GM12801 (cell line): ENCODE data around the gene MPND.

Experiments
- TF ChIP-seq, protein P1 (sequence below): IDR thresholded peaks from one replicate; pipeline ENCODE4 v1.5.1; 2011; ENCODE audit warnings: control low read depth; ENCODE audit not compliant: insufficient read length; ENCODE audit errors: extremely low read depth

Gene MPND, protein sequence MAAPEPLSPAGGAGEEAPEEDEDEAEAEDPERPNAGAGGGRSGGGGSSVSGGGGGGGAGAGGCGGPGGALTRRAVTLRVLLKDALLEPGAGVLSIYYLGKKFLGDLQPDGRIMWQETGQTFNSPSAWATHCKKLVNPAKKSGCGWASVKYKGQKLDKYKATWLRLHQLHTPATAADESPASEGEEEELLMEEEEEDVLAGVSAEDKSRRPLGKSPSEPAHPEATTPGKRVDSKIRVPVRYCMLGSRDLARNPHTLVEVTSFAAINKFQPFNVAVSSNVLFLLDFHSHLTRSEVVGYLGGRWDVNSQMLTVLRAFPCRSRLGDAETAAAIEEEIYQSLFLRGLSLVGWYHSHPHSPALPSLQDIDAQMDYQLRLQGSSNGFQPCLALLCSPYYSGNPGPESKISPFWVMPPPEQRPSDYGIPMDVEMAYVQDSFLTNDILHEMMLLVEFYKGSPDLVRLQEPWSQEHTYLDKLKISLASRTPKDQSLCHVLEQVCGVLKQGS

DNA sequence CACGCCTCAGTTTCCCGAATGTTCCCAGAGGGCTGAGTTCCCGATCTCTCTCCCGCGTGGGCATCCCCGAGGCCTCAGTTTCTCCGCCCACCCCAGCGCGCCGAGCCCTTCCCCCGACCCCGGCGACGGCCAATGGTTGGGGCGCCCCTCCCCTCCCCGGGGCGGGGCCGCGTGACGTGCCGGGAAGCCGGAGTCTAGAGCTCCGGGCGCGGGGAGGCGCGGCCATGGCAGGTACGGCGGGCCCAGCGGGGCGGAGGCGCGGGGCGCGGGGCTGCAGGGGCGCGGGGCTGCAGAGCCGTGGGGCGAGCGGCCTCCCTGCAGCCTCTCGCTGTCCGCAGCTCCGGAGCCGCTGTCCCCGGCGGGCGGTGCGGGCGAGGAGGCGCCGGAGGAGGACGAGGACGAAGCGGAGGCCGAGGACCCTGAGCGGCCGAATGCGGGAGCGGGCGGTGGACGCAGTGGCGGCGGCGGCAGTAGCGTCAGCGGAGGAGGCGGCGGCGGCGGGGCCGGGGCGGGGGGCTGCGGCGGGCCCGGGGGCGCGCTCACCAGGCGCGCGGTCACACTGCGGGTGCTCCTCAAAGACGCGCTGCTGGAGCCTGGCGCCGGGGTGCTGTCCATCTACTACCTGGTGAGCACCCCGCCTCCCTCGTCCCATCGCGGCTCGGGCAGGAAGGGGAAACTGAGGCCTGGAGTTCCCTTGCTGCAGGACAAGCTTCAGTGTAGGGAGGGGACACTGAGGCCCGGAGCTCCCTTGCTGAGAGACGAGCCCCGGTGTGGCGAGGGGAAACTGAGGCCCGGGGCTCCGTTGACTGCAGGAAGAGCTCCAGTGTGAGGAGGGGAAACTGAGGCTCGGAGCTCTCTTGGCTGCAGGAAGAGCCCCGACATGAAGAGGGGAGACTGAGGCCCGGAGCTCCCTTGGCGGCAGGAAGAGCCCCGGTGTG, at the start of gene MPND:
Gene MPND, plus strand, starts transcription at position 193 of the 938 bp plus-strand sequence. Its CDS starts 32 bp downstream, at position 225.
- TF ChIP-seq, protein P1, sequence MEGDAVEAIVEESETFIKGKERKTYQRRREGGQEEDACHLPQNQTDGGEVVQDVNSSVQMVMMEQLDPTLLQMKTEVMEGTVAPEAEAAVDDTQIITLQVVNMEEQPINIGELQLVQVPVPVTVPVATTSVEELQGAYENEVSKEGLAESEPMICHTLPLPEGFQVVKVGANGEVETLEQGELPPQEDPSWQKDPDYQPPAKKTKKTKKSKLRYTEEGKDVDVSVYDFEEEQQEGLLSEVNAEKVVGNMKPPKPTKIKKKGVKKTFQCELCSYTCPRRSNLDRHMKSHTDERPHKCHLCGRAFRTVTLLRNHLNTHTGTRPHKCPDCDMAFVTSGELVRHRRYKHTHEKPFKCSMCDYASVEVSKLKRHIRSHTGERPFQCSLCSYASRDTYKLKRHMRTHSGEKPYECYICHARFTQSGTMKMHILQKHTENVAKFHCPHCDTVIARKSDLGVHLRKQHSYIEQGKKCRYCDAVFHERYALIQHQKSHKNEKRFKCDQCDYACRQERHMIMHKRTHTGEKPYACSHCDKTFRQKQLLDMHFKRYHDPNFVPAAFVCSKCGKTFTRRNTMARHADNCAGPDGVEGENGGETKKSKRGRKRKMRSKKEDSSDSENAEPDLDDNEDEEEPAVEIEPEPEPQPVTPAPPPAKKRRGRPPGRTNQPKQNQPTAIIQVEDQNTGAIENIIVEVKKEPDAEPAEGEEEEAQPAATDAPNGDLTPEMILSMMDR: no peak

DNA sequence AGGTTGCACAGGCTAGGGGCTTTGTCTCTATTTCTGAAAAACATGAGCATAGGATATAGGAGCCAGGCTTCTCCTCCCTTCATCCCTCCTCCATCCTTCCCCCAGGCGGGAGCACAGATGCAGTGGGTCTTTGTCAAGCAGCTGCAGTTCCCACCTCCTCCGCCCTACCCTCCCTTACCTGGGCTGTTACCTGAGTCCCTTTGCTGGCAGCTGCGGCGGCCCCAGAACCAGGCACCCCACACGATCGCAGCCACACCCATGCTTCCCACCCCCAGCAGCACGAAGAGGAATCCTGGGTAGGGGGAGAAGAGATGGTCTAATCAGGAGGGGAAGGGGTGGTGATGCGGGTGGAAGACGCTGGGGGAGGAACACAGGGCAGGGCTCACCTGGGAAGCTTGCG, 49.0 kb upstream of the MPND start:
- TF ChIP-seq, protein P1: no peak

GRCh38 chr19:4295972-4296771, 47.2 kb upstream of the MPND start:
- TF ChIP-seq, protein P1: no peak

DNA sequence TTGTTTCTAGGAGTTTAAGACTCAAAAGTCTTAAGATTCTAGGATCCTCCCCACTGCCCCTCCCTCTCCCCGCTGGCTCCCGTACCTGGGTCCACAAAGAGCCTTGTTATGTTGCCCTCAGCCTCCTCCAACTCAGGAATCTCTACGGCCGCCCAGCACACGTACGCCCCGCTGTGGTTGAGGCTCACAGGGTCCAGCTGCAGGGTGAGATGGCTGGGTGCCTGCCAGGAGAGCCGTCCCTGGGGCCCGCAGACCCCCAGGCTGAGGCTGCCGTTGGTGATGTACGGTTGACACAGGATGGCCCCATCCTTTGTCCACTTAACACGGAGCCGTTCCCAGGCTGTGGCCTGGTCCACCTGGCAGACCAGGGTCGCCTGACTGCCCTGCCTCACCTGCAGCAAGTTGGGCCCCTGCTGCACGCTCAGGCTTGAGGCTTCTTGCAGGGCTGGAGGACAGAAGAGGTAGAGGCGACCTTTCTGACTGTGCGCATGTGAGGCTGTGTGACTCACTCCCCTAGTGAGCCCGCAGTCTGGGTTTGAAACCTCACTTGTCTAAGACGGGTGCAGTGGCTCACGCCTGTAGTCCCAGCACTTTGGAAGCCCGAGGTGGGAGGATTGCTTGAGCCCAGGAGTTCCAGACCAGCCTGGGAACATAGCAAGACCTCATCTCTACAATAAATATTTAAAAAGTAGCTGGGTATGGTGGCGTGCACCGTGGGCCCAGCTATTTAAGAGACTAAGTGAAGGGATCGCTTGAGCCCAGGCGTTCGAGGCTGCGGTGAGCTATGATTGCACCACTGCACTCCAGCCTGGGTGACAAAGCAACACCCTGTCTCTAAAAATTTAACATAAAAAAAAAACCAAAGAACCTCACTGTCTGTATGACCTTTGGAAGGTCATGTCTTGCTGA, 45.2 kb upstream of the MPND start:
- TF ChIP-seq, protein P1: no peak

DNA sequence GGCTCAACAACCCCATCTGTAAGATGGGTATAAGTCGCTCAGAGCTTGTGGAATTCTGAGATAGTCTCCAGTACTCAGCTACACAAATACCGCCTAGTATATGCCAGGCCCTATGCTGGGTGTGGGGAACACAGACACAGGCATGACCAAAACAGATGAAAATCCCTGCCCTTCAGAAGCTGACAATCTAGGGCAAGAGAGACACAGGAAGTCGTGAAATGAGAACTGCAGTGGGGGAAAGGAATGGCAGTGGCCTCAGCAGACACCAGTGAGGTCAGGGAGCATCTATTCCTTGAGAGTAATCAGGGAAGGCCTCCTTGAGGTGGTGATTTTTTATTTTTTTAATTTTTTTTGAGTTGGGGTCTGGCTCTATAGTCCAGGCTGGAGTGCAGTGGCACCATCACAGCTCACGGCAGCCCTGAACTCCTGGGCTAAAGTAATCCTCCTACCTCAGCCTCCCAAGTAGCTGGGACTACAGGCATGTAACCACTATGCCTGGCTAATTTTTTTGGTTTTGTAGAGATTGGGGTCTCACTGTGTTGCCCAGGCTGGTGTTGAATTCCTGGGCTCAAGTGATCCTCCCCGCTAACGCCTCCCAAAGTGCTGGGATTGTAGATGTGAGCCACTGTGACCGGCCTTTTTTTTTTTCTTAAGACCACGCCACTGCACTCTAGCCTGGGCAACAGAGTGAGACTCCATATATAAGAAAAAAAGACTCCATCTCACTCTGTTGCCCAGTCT, 44.4 kb upstream of the MPND start:
- TF ChIP-seq, protein P1: no peak

GRCh38 chr19:4300589-4300988, 42.8 kb upstream of the MPND start:
- TF ChIP-seq, protein P1: no peak
